NOMO-1 treated with dmso at 0.1 percent for 144 hours (cell line): ENCODE data around the gene ASCC1.

ENCODE experiments used
- DNase-seq: peaks from one replicate; lab custom pipeline; 2025; ENCODE audit not compliant: unreplicated experiment; lab: John Stamatoyannopoulos, UW

Gene ASCC1

GRCh38 chr10:72069751-72070526 lies 146.1 kb downstream of the ASCC1 start:
- DNase-seq: no peak

DNA sequence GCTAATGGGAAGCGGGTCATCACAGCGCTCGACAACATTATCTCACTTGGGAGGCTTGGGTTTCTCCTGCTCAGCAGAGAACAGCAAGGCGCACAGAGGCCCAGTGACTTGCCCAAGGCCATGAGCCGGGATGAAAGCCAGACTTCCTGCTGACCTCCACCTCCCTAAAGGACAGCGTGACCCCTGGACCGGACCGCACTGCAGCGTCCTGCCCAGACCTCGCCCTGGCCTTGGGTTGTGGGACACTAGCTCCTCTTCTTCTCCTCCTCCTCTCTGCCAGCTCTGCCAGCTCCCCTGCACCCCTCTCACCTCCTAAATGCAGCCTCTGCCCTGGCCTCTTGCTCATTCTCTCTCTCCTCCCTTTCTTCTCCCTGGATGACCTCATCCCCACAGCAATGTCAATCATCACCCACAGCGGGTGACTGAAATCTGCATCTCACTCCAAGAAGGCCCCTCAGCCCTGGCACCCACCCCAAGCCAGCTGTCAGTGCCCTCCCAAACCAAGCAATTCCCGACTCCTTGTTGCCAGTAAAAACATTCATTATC lies 147.1 kb downstream of the ASCC1 start:
- DNase-seq: no peak

GRCh38 chr10:72068126-72068765 lies 147.8 kb downstream of the ASCC1 start:
- DNase-seq: no peak

DNA sequence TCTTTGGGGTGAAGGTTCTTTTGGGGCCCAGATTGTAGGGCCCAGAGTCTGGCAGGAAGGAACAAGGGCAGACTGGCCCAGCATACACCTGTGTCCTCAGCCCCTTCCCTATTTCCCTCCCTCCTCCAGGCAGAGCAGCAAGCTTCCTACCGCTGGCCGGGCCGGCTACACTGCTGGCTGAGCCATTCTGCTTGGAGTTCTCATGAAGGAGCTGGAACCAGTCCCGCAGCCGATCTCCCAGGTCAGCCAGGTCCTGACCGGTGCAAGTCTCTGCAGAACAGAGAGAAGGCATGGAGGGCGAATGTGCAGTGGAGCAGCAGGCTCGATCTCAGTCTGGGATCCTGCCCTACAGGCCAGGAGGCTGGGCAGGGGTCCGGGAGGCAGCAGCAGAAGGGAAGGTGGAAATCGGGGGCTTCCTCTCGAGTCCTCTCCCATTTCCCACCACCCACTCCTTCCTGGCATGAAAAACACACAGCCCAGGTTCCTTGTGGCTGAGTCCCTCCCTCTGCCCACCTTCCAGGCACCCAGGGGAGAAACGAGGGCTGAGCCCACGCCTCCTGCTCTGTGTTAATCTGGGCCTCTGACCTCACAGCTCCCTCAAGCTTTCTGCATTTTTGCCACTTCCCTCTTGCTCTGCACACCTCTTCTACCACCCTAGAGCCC lies 148.5 kb downstream of the ASCC1 start:
- DNase-seq: no peak

GRCh38 chr10:72066318-72067284 lies 149.5 kb downstream of the ASCC1 start:
- no peak for DNase-seq

GRCh38 chr10:72065439-72066025 lies 150.5 kb downstream of the ASCC1 start:
- DNase-seq: no peak

GRCh38 chr10:72063703-72064391 lies 152.2 kb downstream of the ASCC1 start:
- DNase-seq: no peak

DNA sequence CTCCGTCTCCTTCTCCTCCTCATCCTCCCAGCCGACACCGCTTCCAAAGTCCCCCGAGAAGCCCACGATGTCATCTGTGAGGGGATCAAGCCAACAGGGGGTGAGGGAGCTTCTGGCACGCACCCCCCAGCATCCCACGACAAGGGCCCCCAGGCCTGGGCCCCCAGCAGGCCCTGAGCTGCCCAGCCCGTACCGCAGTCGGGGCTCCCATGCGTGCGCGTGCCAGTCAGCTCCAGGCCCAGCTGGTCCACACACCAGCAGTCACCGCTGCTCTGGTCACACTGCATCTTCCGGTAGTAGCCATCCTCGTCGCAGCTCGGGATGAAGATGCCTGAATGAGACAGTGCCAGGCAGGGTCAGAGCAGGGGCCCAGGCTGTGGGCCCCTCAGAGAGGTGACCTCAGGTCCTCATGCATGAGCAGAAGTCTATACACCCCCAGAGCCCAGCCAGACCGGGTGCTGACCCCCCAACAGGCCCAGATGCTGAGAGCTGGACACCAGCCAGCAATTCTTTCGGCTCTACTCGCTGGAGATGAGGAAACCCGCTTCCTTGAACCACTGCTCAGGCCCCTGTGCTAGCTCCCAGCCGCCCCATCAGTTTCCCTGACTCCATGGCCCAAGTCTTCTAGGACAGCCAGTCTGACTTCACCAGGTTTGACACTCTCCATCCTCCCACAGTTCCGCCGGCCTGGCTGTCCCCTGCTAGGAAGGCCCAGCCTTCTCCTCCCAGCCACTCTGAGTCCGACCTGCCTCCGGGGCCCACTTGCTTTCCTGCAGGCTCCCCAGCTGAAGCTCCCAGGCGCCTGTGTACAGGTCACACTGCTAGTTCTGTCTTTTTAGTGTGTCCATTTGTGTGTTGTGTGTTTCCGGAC lies 153.0 kb downstream of the ASCC1 start:
- no peak for DNase-seq

DNA sequence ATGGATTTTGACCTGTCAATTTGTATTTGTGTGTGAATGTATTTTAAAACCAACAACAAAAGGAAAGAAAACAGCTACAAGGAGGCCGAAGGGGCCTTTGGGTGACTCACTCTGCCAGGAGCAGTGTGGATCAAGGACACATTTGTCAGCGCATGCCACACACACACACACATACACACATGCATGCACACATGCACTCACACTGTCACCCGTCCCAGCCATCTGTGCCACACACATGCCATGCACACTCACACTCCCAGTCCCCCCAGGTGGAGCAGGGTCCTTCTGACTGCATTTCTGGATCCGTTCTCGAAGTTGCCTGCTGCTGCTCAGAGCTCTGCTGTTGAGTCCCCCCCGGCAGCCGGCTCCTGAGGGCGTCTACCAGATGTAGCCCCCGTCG lies 153.7 kb downstream of the ASCC1 start:
- DNase-seq: no peak

GRCh38 chr10:72061930-72062329 lies 154.1 kb downstream of the ASCC1 start:
- DNase-seq: no peak

GRCh38 chr10:72061491-72061890 lies 154.6 kb downstream of the ASCC1 start:
- no peak for DNase-seq

GRCh38 chr10:72059843-72060822 lies 155.9 kb downstream of the ASCC1 start:
- no peak for DNase-seq

DNA sequence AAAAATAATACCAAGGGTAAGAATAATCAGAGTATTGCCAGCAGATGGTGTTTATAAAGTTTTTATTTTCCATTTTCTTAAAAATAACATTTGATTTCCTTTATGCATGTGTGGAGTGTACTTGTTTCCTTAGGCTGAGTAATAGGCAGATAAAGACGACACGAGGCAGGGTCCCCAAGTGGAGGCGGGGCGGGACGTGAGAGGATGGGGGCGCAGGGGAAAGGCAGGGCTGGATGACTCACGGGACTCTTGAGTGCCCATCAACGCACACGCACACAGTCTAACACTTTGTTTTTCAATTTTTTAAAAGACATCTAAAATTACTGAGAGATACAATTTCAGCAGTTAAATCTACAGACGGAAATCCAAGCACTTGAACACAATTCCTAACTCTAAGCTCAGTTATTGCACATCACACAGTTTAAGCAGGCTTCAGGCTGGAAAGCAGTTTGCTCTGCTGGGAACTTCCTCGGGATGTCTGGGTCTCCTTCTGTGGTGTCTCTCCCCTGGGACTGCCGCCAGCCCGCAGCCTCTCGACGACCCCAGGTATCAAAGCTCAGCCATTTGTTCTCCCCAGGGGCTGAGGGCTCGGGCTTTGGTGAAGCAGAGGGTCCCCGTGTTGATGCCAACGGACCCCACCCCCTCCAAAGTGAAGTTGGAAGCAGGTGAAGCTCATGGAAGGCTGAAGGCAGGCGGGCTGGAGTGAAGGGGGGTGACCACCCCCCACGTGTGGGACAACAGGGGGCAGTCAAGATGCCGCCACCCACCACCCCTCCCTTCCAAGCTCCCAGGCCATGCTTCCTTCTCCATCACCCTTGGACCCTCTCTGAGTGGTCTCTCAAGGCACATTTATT lies 156.9 kb downstream of the ASCC1 start:
- no peak for DNase-seq

- DNase-seq: no peak
These were observed 157.7 kb downstream of the ASCC1 start for GRCh38 chr10:72058347-72058898.

DNA sequence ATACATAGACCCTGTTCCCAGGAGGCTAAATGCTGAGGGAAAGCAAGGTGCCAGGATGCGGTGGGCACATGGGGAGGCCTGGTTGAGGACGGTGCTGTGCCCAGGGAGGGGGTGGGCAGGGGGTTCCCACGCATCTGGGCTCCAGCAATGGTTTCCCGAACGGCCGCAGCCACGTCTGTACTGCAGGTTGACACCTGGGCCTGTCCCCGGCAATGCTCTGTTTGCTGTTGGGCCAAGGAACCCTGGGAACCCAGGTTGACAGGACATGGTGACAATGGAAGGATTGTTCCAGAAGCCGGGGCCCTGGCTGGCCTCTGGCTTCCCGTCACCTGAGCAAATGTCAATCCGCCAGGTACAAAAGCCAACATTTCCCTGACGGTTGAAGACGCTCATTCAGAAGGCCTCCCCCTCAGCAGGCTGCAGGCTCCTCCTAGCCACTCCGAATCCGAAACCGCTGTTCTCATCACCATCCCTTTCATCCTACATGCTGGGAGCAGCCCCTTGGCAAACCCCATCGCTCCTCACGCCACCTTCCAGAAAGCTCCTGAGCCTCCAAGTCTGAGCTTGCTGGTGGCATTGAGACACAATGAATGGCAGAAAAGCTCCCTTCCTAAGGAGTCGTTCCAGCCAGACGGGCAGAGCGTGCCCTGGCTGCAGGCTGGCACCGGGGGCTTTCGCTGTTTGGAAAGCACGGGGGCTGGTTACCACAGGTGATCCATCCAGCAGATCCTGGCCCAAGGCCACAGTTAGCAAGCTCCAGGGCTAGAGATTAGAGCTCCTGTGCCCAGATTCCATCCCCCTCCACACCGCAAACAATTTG lies 158.9 kb downstream of the ASCC1 start:
- DNase-seq: no peak

GRCh38 chr10:72056113-72056512 lies 160.0 kb downstream of the ASCC1 start:
- DNase-seq: no peak
